K562 (cell line): ENCODE measurements around the gene SKAP1. TPM values are rescaled to one million over a fixed set of nuclear protein-coding genes. Genes with fewer than 3 reads are reported as not detected.

Experiments
- ATAC-seq: fragments of 200-7000 bp; cut with Tn5 transposase; 3 replicates; pipeline ENCODE4 v1.9.1; 2020; ENCODE audit warnings: moderate library complexity
- BruUV-seq: library from RNA; stranded (reverse); fragments of 400-500 nt; replicated peaks from 2 replicates; lab custom pipeline; 2021; lab: Mats Ljungman, UMichigan
- CTCF ChIA-PET: fragments of 300-600 bp; formaldehyde crosslinking; extraction: SDS; loops from one replicate; lab custom pipeline; 2021; ENCODE audit warnings: low intra/inter-chr PET ratio; lab: Yijun Ruan, JAX
- POLR2A ChIA-PET: fragments of 300-600, 350-650 bp; sonication (Branson Sonifier 250); formaldehyde crosslinking; extraction: SDS; loops from one replicate; lab custom pipeline; 2021; ENCODE audit warnings: antibody characterized with exemption, inconsistent platforms; lab: Yijun Ruan, JAX
- DNase-seq, 4 experiments: peaks; one replicate each; pipeline versions ENCODE4 v3.0.0 to v3.0.0-alpha.2; 2011 to 2018; ENCODE audit warnings: low spot score in 3 of 4, mixed read lengths in 3 of 4; ENCODE audit errors: extremely low read depth in 1 of 4
- FAIRE-seq: peaks from 2 replicates; lab custom pipeline; 2011; peaks lifted over from hg19 to GRCh38; lab: Jason Lieb, UNC
- H2AFZ ChIP-seq: 2 replicates; pipeline ENCODE4 v1.6.0; 2011; ENCODE audit warnings: low read depth, low read length, control low read depth, inconsistent platforms
- H3K27ac ChIP-seq: fragments of 200-600 bp; 3 replicates; pipeline ENCODE4 v1.8.0; 2011; ENCODE audit warnings: low read depth, mild to moderate bottlenecking, control low read depth, inconsistent platforms, low read length, moderate library complexity, mixed read lengths; ENCODE audit errors: extremely low read depth
- H3K27me3 ChIP-seq, 2 experiments: fragments of 300-600 bp in 1 of 2; 2 replicates in 1 of 2; 3 replicates in 1 of 2; pipeline versions ENCODE4 v1.6.0 to v1.8.0; 2011; ENCODE audit warnings: inconsistent platforms in 2 of 2, low read length in 2 of 2, mild to moderate bottlenecking in 1 of 2, mixed read lengths in 1 of 2, moderate library complexity in 1 of 2; ENCODE audit not compliant: control insufficient read depth in 2 of 2, insufficient read depth in 2 of 2
- H3K36me3 ChIP-seq: fragments of 300-600 bp; 3 replicates; pipeline ENCODE4 v1.8.0; 2011; ENCODE audit warnings: mild to moderate bottlenecking, low read length, inconsistent platforms; ENCODE audit not compliant: control insufficient read depth, insufficient read depth
- H3K4me1 ChIP-seq, 2 experiments: fragments of 200-600 bp in 1 of 2; replicated peaks in 1 of 2; 2 replicates in 1 of 2; 3 replicates in 1 of 2; pipeline versions ENCODE4 v1.5.1 to v1.8.0; 2011; ENCODE audit warnings: inconsistent platforms in 2 of 2, low read length in 2 of 2, mild to moderate bottlenecking in 1 of 2, mixed read lengths in 1 of 2, moderate library complexity in 1 of 2; ENCODE audit not compliant: control insufficient read depth in 2 of 2, insufficient read depth in 2 of 2
- H3K4me2 ChIP-seq: 2 replicates; pipeline ENCODE4 v1.6.1; 2011; ENCODE audit warnings: low read length, control low read depth, inconsistent platforms, mixed read lengths; ENCODE audit not compliant: insufficient read depth
- H3K4me3 ChIP-seq: fragments of 200-600 bp; sonication (generic), shearing (Covaris generic); 2 replicates; pipeline ENCODE4 v1.5.1; 2016; ENCODE audit warnings: control low read depth, inconsistent platforms
- H3K79me2 ChIP-seq: fragments of 200-600 bp; 3 replicates; pipeline ENCODE4 v1.8.0; 2011; ENCODE audit warnings: low read length, inconsistent platforms; ENCODE audit not compliant: control insufficient read depth, insufficient read depth
- H3K9ac ChIP-seq, 2 experiments: 2 replicates each; pipeline versions ENCODE4 v1.6.0 to v1.6.1; 2011; ENCODE audit warnings: low read depth in 2 of 2, low read length in 2 of 2, control low read depth in 1 of 2, inconsistent platforms in 1 of 2, mild to moderate bottlenecking in 1 of 2, mixed read lengths in 1 of 2; ENCODE audit not compliant: insufficient read depth in 1 of 2
- H3K9me1 ChIP-seq: one replicate; pipeline ENCODE4 v1.6.0; 2011; ENCODE audit warnings: inconsistent platforms, mild to moderate bottlenecking, low read length, moderate library complexity; ENCODE audit not compliant: control insufficient read depth, insufficient read depth
- H3K9me3 ChIP-seq: replicated peaks from 2 replicates; pipeline ENCODE4 v1.5.1; 2011; ENCODE audit warnings: low read depth, low read length, inconsistent platforms; ENCODE audit not compliant: control insufficient read depth, insufficient read depth
- H4K20me1 ChIP-seq: replicated peaks from 2 replicates; pipeline ENCODE4 v1.6.1; 2011; ENCODE audit warnings: low read length, inconsistent platforms, mixed read lengths; ENCODE audit not compliant: control insufficient read depth, insufficient read depth
- ATF3 ChIP-seq, 2 experiments: fragments of 450-650 bp in 1 of 2; sonication (generic) in 1 of 2; formaldehyde crosslinking in 1 of 2; IDR thresholded peaks in 1 of 2; conservative IDR thresholded peaks in 1 of 2; 2 replicates each; pipeline versions ENCODE4 v1.6.1 to v1.8.1; 2016 to 2023; ENCODE audit warnings: mild to moderate bottlenecking in 2 of 2, moderate library complexity in 2 of 2, inconsistent platforms in 1 of 2, missing genetic modification reagents in 1 of 2
- CEBPG ChIP-seq, 3 experiments: fragments of 200-800 bp in 1 of 3; sonication (Bioruptor generic) in 1 of 3; sonication (generic) in 1 of 3; formaldehyde crosslinking in 1 of 3; IDR thresholded peaks in 2 of 3; conservative IDR thresholded peaks in 1 of 3; 2 replicates each; pipeline versions ENCODE4 v1.6.1 to v1.8.0; 2016 to 2022; ENCODE audit warnings: missing compliant biosample characterization in 2 of 3, missing genetic modification characterization in 2 of 3, mild to moderate bottlenecking in 1 of 3, missing genetic modification reagents in 1 of 3
- CHAMP1 ChIP-seq: fragments of 450-650 bp; IDR thresholded peaks from 2 replicates; pipeline ENCODE4 v1.6.1; 2016; ENCODE audit warnings: mild to moderate bottlenecking
- ESRRA ChIP-seq: fragments of 450-650 bp; IDR thresholded peaks from 2 replicates; pipeline ENCODE4 v1.6.1; 2014; ENCODE audit warnings: low read depth, mild to moderate bottlenecking, moderate library complexity, borderline replicate concordance
- FOSL1 ChIP-seq: fragments of 200-800 bp; sonication (Bioruptor generic); conservative IDR thresholded peaks from 2 replicates; pipeline ENCODE4 v1.6.1; 2016; ENCODE audit warnings: missing genetic modification characterization, missing compliant biosample characterization
- JUND ChIP-seq, 2 experiments: IDR thresholded peaks; 2 replicates in 1 of 2; 3 replicates in 1 of 2; pipeline ENCODE4 v1.6.1; 2011; ENCODE audit warnings: borderline replicate concordance in 2 of 2, low read depth in 2 of 2, low read length in 2 of 2, improper control_type of control experiment in 1 of 2, missing biosample characterization in 1 of 2, missing genetic modification characterization in 1 of 2, missing genetic modification reagents in 1 of 2
- KDM1A ChIP-seq, 2 experiments: fragments of 450-650 bp; IDR thresholded peaks; 2 replicates each; pipeline ENCODE4 v1.6.1; 2016; ENCODE audit warnings: mild to moderate bottlenecking in 2 of 2
- KDM2B ChIP-seq: fragments of 250-450 bp; sonication (Bioruptor Pico); IDR thresholded peaks from 2 replicates; pipeline ENCODE4 v1.8.0; 2021; ENCODE audit warnings: mild to moderate bottlenecking, moderate library complexity
- MYBL2 ChIP-seq, 2 experiments: fragments of 450-650 bp in 1 of 2; sonication (generic) in 1 of 2; formaldehyde crosslinking in 1 of 2; IDR thresholded peaks; 2 replicates each; pipeline versions ENCODE4 v1.6.1 to v1.8.1; 2017 to 2022; ENCODE audit warnings: borderline replicate concordance in 1 of 2, inconsistent platforms in 1 of 2, low read depth in 1 of 2, mild to moderate bottlenecking in 1 of 2, missing genetic modification reagents in 1 of 2, moderate library complexity in 1 of 2
- RCOR1 ChIP-seq, 2 experiments: IDR thresholded peaks; 2 replicates each; pipeline ENCODE4 v1.6.1; 2012; ENCODE audit warnings: low read depth in 2 of 2, low read length in 2 of 2, borderline replicate concordance in 1 of 2, improper control_type of control experiment in 1 of 2
- ZHX1 ChIP-seq: fragments of 150-350 bp; conservative IDR thresholded peaks from 2 replicates; pipeline ENCODE4 v1.6.1; 2014; ENCODE audit warnings: low read length
- ZNF224 ChIP-seq: sonication (generic); formaldehyde crosslinking; IDR thresholded peaks from 2 replicates; pipeline ENCODE4 v1.8.0; 2022; ENCODE audit warnings: mild to moderate bottlenecking, missing genetic modification reagents
- WGBS: fragments of 100-300 bp; shearing (Covaris generic); methylation state at CpG from one replicate; pipeline ENCODE4 v1.1.6; 2016; ENCODE audit warnings: low coverage, mixed read lengths; ENCODE audit not compliant: insufficient coverage; ENCODE audit errors: missing lambda C conversion rate; 5-methylcytosine and 5-hydroxymethylcytosine counted together
- in situ Hi-C: fragments of 300-500 bp; cut with MboI; formaldehyde crosslinking; loops from 4 replicates; pipeline ENCODE4 v1.15.0; 2018; ENCODE audit warnings: inconsistent platforms, mixed read lengths
- intact Hi-C: fragments of 100-400 bp; cut with micrococcal nuclease; formaldehyde crosslinking; loops from 2 replicates; pipeline ENCODE4 v1.14.2; 2022
- polyA plus RNA-seq, 8 experiments: library from polyadenylated mRNA; depleted of rRNA in 4 of 8; stranded (reverse) in 5 of 8; unstranded in 3 of 8; fragments of >200 nt; fragmentation: Nextera tagmentation in 2 of 8; fragmentation: Illumina TruSeq in 1 of 8; extraction: Ambion mirVana in 2 of 8; extraction: Trizol in 1 of 8; gene quantifications; 2 replicates each; pipeline versions ENCODE4 v1.2.1 to v1.2.3, GENCODE V29; 2011 to 2014; ENCODE audit warnings: inconsistent platforms in 1 of 8, missing spikeins in 1 of 8
- total RNA-seq, 7 experiments: library from RNA; depleted of rRNA in 6 of 7; stranded (reverse); fragments of >200 nt in 6 of 7; fragmentation: Illumina TruSeq in 2 of 7; extraction: Trizol in 2 of 7; gene quantifications; 2 replicates each; pipeline versions ENCODE4 v1.2.1 to v1.2.3, GENCODE V29; 2011 to 2021; ENCODE audit warnings: low replicate concordance in 1 of 7

The SKAP1 gene
- total and polyA plus RNA-seq, 9 of the 15 experiments (the other 6 are each of a cell fraction or from before 2014, with no cell fraction given): 0.06 to 0.80 (median 0.10) TPM; not detected in 4

- WGBS: 33% methylated on average over 2 of the region's 2 CpGs
- no peak overlapping the region for H2AFZ ChIP-seq
- DNase-seq: no peak
- CTCF ChIA-PET: interaction anchor here (0.5 kb wide), 1 partner anchor 75 kb away, joined by 3 read pairs; no protein-coding TSS in a partner anchor
- no peak overlapping the region for H3K4me2 ChIP-seq
- H3K4me1 ChIP-seq: peaks cover 0 to 16% of the 10 kb centered on the region in 2 experiments; a peak in 2 of 5 replicates
- FAIRE-seq: no peak
- no peaks in the 10 kb centered on the region for H3K27me3 ChIP-seq
- POLR2A ChIA-PET: interaction anchor here (0.6 kb wide), 1 partner anchor 385 kb away, joined by 3 read pairs; no protein-coding TSS in a partner anchor
- no peaks in the 10 kb centered on the region for H4K20me1 ChIP-seq
- no peak overlapping the region for H3K4me3 ChIP-seq
- H3K9me3 ChIP-seq: no peaks in the 10 kb centered on the region
- no peaks in the 10 kb centered on the region for H3K79me2 ChIP-seq
- no peaks in the 10 kb centered on the region for H3K9me1 ChIP-seq
- H3K36me3 ChIP-seq: no peaks in the 10 kb centered on the region
- intact Hi-C loops (no loop called here), in situ Hi-C loops (no loop called here)
- no peak for ATAC-seq
- no TSS peak for BruUV-seq
- no peak overlapping the region for H3K27ac ChIP-seq
- H3K9ac ChIP-seq: no peak overlapping the region; a peak in 1 of 4 replicates
- TF ChIP-seq ESRRA: 0 out of 2 replicates have a peak, but pooled peaks have one; percentile 33
- no peak for TF ChIP-seq CEBPG (CRISPR knock-in tag; IDR thresholded peaks at IDR 0.05)
- TF ChIP-seq CEBPG (tag; conservative IDR thresholded peaks at IDR 0.05 in 1 of 2, IDR thresholded peaks at IDR 0.05 in 1 of 2): peak; percentile 31 to 83; a peak in 3 of 4 replicates
- peak; percentile 62 for TF ChIP-seq FOSL1 (tag)
- TF ChIP-seq ZNF224: no peak
- no peak for TF ChIP-seq MYBL2 (IDR thresholded peaks at IDR 0.05; ENCODE audit: low read depth)
- TF ChIP-seq MYBL2 (CRISPR knock-in tag; IDR thresholded peaks at IDR 0.05; ENCODE audit: borderline replicate concordance): no peak
- peak; percentile 50 for TF ChIP-seq JUND (IDR thresholded peaks at IDR 0.05; ENCODE audit: borderline replicate concordance, low read depth, low read length)
- peak; percentile 62; the same call in 2 of the 3 replicates for TF ChIP-seq JUND (tag; IDR thresholded peaks at IDR 0.05; ENCODE audit: borderline replicate concordance, low read depth, low read length)
- peak in 1 of 2 experiments; percentile 29; a peak in 1 of 4 replicates for TF ChIP-seq RCOR1 (IDR thresholded peaks at IDR 0.05; ENCODE audit: borderline replicate concordance in 1 of 2, low read depth in 2 of 2, low read length in 2 of 2)
- TF ChIP-seq KDM2B (CRISPR knock-in tag): no peak
- peak; percentile 75 for TF ChIP-seq ATF3 (IDR thresholded peaks at IDR 0.05)
- TF ChIP-seq ATF3 (CRISPR knock-in tag; conservative IDR thresholded peaks at IDR 0.05): no peak
- TF ChIP-seq KDM1A (IDR thresholded peaks at IDR 0.05): peak in 1 of 2 experiments; percentile 65; a peak in 2 of 4 replicates
- TF ChIP-seq CHAMP1: 0 out of 2 replicates have a peak, but pooled peaks have one; percentile 54
- TF ChIP-seq ZHX1: no peak
These were observed 147.7 kb downstream of the SKAP1 start for GRCh38 chr17:48282303-48282702.
